HG03439 (cell line): ENCODE data around the gene AGAP3.

Experiments used
- ATAC-seq: cut with Tn5 transposase; IDR thresholded peaks from one replicate; pipeline ENCODE4 v1.9.1; 2021; ENCODE audit warnings: mild to moderate bottlenecking, moderate library complexity; ENCODE audit not compliant: unreplicated experiment

Gene AGAP3

DNA sequence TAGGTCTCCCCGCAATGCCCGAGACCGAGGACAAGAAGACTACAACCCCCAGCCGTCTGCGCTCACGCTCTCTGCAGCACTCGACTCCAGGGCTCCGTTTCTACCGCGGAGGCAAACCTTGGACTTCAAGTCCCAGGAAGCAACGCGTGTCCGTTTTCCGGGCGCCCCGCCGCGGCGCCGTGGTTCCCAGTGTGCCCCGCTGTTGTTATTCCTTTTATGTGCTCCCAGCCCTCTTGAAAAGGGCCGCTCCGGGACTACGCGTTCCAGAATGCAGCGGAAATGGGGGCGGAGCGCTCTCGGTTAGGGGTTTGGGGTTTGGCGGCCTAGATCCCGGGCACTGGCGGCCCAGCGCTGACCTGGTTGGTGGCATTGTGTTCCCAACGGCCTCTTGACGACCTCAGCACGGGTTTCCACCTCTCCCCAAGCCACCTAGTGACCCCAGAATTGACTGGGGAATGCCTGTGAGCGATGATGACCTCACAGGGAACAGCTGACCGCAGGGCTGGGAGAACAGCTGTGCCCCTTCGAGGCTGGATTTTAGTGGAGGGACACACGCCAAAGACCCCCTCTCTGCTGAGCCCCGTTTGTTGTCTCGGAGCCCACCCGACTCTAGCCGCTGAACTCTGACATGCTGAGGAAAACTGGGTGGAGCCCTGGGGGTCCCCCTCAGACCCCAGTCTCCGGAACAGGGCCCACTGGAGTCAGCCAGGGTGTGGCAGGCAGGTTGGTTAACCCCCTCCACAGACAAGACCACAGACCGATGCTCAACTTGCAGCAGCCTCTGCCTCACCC lies 28.1 kb upstream of the AGAP3 start:
- peak; percentile 88 for ATAC-seq

DNA sequence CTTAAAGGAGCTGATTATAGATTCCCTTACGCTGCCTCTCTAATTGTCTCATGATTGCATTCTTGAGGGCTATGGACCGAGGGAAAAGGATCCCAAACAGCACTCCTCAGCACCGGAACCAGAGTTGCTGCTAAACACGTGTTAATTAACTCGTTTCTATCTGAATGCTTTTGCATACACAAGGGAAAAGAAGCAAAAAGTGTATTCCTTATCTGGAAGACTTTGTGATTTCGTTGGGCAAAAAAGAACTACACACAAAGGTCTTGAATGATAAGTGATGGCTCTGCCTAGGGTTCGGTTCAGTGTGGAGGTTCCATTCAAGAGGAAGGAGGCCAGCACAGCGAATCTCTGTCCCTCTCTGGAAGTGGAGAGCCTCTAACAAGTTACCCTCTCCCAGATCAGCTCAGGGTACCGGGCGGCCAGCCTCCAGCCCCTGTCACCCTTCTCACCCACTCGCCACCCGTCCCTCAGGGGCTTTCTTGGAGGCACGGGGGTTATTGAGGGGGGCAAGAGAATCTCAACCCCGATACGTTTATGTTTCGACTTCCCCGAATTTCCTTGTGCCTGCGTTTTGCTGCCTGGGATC lies 27.4 kb upstream of the AGAP3 start:
- ATAC-seq: no peak

DNA sequence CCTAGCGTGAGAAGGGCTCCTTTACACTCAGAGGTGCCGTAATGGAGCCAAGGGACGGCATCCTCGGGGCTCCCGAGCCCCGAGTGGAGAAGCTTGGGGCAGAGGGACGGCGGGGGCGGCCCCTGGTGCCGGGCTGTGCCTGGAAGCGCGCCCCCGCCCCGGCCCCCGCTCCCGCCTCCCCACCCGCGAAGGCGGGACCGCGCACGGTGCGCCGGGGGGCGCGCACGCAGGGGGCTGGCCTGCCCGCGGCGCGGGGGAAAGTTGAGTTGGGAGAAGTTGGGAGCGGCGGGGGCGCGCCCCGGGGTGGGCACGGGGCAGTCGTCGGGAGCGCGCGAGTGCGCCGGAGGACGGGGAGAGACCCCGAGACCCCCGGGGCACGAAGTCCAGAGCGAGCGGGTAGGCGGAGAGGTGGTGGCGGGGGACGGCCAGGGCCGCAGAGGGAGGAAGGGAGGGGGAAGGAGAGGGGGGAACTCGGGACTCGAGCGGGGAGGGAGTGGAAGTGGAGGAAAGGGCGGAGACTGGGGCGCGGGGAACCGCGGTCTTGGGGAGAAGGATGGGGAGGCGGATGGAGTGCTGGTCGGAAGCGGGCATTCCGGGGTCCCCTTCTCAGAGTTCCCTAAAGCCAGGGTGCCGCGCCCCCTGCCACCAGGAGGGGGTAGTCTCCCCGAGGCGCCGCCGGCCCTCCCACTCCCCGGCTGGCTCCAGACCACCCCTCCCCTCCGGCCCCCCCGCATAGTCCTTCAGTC lies 26.7 kb upstream of the AGAP3 start, which contains the start of gene SLC4A2:
Gene SLC4A2 (plus strand): TSS at position 223 of the 746 bp plus-strand sequence. CDS start 2,399 bp downstream, outside the sequence.
- peak; percentile 29 for ATAC-seq

DNA sequence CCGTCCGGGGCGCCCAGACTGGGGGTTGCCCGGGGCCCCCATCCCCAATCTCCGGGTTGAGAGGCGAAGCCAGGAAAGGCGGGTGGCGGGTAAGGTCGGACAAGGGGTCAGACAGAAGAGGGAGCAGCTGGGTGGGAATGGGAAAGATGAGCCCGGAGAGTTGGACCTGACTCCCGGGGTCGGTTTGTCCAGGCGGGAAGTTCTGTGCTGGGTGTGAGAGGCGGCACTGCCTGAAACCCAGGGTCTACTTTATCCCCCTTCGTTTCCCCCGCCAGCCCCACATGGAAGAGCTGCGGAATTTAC lies 26.2 kb upstream of the AGAP3 start:
- no peak for ATAC-seq

DNA sequence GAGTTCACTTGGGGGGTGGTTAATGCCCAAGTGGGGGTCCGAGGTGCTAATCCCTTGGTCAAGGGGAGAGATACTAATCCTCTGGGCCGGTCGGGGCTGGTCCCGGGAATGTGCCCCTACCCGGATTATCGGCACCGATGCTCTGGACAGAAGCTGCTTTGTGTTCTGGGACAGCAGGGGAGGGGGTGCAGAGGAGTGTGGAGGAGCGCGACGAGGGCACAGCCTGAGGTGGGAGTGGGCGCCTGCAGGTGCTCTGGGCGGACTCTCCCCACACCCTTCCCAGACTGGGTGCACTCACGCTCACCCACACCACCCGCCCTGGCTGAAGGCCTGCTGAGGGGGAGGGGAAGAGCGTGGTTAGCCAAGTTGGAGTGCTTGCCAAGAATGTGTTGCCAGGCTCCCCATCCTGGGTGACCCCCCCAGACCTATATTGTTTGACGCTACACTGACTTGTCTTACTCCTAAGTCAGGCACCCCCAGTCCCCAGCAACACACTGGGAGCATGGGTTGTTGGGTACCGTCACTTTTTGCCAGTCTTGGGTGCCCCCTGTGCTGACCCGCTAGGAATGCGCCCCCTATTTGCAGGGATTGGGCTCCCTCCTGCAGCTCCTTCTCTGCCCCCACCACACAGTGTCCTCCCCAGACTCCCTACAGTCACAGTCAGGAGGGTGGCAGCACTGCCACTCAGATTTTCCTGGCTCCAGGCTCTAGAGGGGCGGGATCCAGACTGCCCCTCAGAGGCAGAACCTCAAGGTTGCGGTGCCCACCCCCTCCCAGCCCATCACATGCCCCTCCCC lies 25.7 kb upstream of the AGAP3 start:
- ATAC-seq: no peak

DNA sequence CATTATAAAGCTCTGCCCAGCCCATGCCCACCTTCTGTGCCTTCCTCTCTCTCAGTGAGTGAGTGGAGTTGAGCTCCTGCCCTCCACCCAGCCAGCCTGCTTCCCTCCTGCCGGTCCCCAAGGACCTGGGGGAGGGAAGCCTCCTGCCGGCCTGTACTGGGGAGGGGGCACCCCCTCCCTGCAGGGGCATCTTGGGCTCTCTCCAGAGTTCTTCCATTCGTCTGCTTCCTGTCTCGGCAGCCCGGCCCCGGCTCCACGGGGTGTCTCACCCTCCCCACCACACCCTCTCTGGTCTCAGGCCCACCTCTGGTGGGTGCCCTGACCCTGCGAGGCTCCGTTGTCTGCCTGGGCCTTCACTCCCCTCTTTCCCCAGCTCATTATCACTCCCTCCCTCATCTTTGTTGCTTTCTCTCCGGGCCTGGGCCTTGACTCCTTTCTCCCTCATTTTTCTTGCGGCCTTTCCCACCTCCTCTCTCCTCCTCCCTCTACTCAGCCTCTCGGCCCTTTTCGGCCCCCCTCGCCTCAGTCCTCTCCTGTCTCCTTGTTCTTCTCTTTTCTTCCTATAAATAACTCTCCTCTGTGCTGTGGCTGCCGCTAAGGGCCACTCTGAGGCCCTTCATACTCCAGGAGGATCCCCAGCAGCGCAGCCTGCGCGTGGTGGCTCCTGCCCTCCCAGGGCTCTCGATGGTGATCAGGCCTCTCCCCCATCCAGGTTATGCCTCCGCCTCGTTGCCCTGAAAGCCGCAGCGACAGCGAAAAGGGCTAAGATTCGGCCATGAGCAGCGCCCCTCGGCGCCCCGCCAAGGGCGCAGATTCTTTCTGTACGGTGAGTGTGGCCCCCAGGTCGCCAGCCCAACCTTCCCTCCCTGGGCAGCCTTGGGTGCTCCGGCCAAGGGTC lies 24.8 kb upstream of the AGAP3 start:
- no peak for ATAC-seq

DNA sequence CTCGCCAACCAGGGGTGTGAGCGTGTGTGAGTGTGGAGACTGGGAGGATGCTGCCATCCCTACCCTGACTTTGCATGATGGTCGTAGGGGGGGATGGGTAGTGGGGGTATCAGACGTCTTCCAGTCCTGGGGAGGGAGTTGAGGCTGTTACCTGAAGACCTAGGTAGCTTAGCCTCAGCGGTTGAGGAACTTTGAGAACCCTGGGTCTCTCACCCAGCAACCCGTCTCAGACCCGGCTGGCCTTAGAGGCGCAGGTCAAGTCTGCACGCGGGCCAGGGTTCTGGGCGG lies 24.2 kb upstream of the AGAP3 start:
- no peak for ATAC-seq

DNA sequence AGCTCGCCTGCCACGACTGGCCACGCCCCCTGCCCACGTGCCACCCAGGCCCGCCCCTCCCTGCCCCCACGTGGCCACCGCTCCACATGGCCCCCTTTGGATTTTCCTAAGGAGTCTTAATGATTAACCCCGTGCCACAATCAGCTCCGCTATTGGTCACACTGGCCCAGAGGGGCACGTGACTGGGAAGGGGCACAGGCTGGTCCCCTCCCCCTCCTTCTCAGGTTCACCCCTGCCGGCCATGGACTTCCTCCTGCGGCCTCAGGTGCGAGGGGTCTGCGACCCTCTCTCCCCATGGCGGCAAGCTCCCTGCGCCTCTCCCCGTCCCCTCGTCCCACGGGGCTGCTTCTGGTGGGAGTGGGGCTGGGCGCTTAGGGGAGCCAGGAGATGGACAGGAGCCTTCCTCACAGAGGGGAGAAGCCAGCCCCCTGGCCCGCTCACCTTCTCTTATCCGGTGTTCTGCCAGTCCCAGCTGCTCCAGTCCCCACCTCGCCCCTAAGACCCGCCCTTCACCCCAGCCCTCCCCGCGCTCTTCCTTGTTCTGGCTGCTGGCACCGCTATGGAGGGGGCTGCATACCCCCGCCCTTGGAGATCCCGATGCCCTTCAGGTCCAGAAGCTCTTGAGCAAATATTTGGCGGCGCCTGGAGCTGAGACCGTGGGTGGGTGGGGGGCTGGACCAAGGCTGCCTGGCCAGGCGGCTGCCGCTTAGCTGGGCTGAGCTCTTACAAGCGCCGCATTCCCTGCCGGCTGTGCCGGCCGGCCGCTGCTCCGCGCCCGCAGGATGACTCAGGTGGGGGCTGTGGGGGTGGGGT lies 23.7 kb upstream of the AGAP3 start:
- ATAC-seq: no peak

DNA sequence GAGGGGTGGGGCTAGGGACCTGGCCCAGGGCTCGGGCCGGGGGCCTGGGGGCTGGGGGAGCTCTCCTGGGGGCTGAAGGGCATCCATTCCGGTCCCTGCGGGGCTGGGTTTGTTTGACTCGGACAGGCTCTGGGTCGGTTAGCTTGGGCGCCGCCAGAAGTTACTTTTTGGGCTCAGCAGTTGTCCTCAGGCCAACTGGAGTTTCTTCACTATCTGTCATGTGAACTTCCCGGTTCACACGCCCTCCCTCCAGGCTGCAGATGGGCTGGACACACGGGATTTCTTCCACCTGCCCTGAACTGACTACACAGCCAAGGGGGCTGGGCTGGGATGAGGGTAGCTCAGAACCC lies 23.1 kb upstream of the AGAP3 start:
- ATAC-seq: no peak

DNA sequence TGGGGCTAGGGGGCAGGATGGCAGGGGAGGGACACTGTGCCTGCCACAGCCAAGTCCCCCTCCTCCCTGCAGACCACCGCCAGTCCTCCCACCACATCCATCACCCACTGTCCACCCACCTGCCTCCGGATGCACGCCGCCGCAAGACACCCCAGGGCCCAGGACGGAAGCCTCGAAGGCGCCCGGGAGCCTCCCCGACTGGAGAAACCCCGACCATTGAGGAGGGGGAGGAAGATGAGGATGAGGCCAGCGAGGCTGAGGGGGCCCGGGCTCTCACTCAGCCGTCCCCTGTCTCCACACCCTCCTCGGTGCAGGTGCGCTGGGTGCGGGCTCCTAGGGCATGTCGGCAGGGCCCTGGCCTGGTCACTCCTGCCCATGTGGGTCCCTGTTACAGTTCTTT lies 21.8 kb upstream of the AGAP3 start:
- no peak for ATAC-seq

DNA sequence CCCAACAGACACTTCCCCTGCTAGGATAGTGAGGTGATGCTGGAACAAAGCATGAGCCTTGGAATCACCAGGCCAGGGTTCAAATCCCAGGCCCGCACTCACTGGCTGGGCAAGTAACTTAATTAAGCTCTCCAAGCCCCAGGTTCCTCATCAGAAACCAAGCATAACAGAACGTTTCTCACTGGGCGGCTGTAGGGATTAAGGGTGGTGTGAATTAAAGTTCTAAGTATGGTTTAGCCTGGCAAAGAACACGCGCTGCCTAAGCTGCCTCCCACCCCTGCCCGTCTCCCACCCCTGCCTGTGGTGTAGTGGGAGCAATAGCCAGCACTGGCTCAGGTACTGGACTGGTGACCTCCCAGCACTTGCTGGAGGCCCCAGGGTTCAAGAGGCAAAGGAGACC lies 21.3 kb upstream of the AGAP3 start:
- no peak for ATAC-seq

DNA sequence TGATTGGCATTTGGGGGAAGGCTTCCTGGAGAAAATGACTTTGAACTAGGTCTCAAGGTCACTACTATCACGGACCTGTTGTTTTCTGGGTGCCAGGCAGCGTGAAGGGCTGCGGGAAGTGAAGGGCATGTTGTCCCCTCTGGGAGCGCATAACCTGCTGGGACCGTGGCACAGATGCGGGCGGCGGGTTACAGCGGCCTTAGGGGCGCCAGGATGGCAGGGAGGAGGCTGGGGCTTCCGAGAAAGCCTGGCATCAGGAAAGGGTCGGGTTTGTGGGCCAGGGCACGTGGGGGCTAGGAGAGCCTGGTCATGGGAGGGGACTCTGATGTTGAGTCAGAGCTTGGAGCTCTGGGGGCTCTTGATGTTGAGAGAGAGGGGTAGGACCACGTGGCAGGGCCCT lies 20.8 kb upstream of the AGAP3 start:
- ATAC-seq: no peak

DNA sequence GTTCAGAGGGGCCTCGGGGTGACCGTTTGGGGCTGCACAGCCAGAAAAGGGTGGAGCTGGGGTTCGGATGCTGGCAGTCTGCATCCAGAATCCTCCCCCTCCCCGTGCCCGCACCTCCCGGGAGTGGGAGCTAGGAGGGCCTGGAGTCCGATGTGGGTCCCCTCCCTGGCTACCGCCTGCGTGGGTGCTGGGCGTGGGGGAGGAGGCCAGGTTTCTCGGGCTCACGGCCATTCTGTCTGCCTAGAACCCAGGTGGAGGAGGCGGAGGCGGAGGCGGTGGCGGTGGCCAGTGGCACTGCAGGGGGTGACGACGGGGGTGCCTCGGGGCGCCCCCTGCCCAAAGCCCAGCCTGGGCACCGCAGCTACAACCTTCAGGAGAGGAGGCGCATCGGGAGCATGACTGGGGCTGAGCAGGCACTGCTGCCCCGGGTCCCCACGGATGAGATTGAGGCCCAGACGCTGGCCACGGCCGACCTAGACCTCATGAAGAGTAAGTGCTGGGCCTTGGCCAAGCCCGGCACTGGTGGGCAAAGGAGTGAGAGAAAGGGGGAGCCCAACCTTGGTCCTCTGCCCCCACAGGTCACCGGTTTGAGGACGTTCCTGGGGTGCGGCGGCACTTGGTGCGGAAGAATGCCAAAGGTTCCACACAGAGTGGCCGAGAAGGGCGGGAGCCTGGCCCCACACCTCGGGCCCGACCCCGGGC lies 19.9 kb upstream of the AGAP3 start:
- ATAC-seq: no peak

DNA sequence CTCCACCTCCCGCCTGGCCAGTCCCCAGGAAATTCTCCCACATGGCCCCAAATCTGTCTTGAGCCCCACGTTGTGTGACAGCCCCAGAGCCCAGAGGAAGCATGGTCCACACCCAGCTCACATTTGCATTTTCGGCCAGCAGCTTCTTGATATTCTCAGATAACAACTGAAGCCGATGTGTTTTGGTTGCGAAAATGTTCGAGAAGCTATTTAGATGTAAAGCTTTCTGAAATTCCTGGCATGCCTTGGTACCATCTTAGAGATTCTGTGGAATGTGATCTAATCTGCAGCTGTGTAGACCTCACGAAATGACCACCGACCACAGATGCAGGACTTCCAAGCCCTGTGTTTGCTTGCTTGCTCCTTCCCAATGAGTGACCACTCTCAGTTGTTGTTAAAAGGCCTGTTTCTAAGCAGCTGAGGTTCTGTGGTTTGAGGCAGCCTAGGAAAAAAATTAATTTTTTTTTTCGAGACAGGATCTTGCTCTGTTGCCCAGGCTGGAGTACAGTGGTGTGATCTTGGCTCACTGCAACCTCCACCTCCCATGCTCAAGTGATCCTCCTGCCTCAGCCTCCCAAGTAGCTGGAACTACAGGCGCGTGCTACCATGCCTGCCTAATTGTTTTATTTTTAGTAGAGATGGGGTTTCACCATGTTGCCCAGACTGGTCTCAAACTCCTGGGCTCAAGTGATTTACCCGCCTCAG lies 18.1 kb upstream of the AGAP3 start:
- ATAC-seq: no peak

DNA sequence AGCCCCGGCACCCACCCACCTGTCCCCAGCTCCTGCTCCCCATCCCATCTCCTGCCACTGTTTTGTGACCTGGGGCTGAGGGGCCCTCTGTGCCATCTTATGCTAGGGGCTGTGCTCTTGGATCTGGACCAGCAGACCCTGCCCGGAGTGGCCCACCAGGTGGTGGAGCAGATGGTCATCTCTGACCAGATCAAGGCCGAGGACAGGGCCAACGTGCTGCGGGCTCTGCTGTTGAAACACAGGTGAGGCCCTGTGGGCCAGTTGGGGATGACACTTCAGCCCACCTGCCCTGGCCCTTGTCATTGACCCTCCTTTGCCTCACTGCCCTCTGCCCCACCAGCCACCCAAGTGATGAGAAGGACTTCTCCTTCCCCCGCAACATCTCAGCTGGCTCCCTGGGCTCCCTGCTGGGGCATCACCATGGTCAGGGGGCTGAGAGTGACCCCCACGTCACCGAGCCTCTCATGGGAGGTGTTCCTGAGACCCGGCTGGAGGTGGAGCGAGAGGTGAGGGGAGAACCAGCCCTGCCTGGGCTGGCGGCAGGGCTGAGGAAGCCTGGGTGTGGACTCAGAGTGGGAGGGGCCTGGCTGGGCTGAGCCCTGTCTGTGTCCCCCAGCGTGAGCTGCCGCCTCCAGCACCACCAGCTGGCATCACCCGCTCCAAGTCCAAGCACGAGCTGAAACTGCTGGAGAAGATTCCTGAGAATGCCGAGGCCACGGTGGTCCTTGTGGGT lies 16.3 kb upstream of the AGAP3 start:
- no peak for ATAC-seq

DNA sequence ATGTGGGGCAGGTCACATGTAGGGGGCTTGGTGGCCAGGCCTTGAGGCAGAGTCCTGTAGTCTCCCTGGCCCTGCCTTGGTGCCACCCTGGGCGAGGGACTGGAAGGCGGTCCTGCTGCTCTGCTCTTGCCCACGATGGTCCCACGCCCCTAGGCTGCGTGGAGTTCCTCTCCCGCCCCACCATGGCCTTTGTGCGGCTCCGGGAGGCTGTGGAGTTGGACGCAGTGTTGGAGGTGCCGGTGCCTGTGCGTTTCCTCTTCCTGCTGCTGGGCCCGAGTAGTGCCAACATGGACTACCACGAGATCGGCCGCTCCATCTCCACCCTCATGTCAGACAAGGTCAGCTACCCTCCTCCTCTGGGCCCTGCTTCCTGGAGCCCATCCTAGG lies 15.7 kb upstream of the AGAP3 start:
- no peak for ATAC-seq

DNA sequence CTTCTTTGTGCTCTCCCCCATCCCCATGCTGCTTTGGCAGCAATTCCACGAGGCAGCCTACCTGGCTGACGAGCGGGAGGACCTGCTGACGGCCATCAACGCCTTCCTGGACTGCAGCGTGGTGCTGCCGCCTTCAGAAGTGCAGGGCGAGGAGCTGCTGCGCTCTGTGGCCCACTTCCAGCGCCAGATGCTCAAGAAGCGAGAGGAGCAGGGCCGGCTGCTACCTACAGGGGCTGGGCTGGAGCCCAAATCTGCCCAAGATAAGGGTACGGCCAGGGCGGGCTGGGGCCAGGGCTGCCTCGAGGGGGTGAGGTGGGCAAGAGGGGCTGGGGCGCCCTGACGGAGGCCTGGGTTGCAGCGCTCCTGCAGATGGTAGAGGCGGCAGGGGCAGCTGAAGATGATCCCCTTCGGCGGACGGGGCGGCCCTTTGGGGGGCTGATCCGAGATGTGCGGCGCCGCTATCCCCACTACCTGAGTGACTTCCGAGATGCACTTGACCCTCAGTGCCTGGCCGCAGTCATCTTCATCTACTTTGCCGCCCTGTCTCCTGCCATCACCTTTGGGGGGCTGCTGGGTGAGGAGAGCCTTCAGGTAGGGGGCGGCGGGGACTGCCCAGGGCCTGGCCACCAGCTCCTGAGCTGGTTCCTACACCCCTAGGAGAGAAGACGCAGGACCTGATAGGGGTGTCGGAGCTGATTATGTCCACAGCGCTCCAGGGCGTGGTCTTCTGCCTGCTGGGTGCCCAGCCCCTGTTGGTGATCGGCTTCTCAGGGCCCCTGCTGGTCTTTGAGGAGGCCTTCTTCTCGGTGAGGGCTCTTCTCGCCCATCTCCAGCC lies 15.0 kb upstream of the AGAP3 start:
- ATAC-seq: no peak
